Astrocyte (in vitro differentiated cells and primary cell): ENCODE results near the gene AFF3.

Experiments used
- EZH2 ChIP-seq: IDR thresholded peaks from 2 replicates; pipeline ENCODE4 v1.6.1; 2012; ENCODE audit warnings: mild to moderate bottlenecking, low read length, inconsistent platforms; ENCODE audit not compliant: insufficient read depth
- TF ChIP-seq, protein P1 (sequence below): IDR thresholded peaks from 2 replicates; pipeline ENCODE4 v1.5.1; 2011; ENCODE audit warnings: low read depth, mild to moderate bottlenecking, inconsistent platforms, low read length, moderate library complexity; ENCODE audit not compliant: insufficient read depth

DNA sequence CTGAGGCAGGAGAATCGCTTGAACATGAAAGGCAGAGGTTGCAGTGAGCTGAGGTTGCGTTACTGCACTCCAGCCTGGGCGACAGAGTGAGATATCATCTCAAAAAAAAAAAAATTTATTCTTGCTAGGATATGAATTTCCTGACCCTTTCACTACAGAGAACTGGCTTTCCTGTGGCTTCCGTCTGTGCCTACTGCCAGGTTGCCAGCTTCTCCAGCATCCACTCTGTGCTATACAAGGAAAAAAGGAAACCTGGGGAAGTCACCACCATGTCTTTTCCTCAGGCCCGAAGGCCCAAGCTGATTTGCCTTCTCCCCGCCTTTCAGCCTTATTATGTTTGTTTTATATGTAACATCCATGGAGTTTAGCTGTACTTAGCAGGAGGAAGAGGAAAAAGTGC lies 530.6 kb downstream of the AFF3 start:
- TF ChIP-seq, protein P1, sequence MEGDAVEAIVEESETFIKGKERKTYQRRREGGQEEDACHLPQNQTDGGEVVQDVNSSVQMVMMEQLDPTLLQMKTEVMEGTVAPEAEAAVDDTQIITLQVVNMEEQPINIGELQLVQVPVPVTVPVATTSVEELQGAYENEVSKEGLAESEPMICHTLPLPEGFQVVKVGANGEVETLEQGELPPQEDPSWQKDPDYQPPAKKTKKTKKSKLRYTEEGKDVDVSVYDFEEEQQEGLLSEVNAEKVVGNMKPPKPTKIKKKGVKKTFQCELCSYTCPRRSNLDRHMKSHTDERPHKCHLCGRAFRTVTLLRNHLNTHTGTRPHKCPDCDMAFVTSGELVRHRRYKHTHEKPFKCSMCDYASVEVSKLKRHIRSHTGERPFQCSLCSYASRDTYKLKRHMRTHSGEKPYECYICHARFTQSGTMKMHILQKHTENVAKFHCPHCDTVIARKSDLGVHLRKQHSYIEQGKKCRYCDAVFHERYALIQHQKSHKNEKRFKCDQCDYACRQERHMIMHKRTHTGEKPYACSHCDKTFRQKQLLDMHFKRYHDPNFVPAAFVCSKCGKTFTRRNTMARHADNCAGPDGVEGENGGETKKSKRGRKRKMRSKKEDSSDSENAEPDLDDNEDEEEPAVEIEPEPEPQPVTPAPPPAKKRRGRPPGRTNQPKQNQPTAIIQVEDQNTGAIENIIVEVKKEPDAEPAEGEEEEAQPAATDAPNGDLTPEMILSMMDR: no peak
- TF ChIP-seq EZH2: no peak
